Breast epithelium (tissue), 3 donors: ENCODE results near the gene GDNF.

Source experiments
- POLR2A ChIP-seq: fragments of 450-650 bp; IDR thresholded peaks from one replicate; pipeline ENCODE4 v1.6.1; 2016; ENCODE audit warnings: antibody characterized with exemption, mild to moderate bottlenecking, moderate library complexity
- POLR2AphosphoS5 ChIP-seq, 3 donors: sonication (generic); formaldehyde crosslinking; IDR thresholded peaks; one replicate each; pipeline ENCODE4 v1.6.1; 2017; ENCODE audit warnings: antibody characterized with exemption in 3 of 3
- TF ChIP-seq, protein P1 (sequence below), 3 donors: fragments of 450-650 bp; IDR thresholded peaks; one replicate each; pipeline ENCODE4 v1.5.1; 2016 to 2017; ENCODE audit warnings: antibody characterized with exemption in 3 of 3, mild to moderate bottlenecking in 3 of 3, moderate library complexity in 3 of 3

DNA sequence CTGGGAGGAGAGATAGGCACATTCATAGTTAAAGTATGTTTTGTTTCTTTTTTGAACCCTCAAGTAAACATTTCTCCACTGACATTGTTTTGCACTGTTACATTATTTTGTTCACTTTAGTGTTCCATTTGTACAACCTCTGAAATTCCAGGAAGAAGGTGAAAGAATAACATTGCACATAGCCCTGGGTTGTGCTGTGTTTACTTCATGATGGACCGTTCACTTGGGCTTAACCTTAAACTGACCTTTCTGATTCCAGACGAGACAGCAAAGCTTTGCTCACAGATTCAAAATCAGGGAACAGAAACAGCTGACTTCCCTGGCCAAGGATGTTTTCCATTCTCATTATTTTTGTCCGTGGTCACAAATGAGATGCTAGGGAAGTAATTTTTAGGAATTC lies 42.8 kb upstream of the GDNF start:
- TF ChIP-seq, protein P1, sequence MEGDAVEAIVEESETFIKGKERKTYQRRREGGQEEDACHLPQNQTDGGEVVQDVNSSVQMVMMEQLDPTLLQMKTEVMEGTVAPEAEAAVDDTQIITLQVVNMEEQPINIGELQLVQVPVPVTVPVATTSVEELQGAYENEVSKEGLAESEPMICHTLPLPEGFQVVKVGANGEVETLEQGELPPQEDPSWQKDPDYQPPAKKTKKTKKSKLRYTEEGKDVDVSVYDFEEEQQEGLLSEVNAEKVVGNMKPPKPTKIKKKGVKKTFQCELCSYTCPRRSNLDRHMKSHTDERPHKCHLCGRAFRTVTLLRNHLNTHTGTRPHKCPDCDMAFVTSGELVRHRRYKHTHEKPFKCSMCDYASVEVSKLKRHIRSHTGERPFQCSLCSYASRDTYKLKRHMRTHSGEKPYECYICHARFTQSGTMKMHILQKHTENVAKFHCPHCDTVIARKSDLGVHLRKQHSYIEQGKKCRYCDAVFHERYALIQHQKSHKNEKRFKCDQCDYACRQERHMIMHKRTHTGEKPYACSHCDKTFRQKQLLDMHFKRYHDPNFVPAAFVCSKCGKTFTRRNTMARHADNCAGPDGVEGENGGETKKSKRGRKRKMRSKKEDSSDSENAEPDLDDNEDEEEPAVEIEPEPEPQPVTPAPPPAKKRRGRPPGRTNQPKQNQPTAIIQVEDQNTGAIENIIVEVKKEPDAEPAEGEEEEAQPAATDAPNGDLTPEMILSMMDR (IDR thresholded peaks at IDR 0.05), result no peak
- TF ChIP-seq POLR2A (no peak), POLR2AphosphoS5 (IDR thresholded peaks at IDR 0.05) (no peak)
